Inflammatory macrophage (primary cell): ENCODE results near the gene YIPF5.

Experiments
- DNase-seq, 2 donors: peaks; one replicate each; pipeline ENCODE4 v3.0.0-alpha.2; 2020 to 2022

The YIPF5 gene

DNA sequence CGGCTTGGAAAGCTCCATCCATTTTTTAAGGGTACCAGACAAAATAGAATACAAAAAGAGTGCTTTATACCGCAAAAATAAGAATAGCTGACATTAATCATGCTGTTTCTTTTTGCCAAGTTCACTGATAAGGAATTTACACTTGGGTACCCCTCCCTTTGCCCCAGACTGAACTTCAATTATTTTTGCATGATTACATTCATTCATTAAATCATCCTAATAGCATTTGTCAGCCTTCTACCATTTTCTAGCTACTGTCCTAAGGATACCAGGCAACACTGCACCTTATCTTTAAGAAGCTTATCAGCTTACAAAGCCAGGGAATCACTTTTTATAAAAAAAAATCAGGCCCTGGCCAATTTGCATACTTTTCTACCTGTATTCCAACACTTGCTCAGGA, 48.4 kb downstream of the YIPF5 start:
- no peak for DNase-seq

DNA sequence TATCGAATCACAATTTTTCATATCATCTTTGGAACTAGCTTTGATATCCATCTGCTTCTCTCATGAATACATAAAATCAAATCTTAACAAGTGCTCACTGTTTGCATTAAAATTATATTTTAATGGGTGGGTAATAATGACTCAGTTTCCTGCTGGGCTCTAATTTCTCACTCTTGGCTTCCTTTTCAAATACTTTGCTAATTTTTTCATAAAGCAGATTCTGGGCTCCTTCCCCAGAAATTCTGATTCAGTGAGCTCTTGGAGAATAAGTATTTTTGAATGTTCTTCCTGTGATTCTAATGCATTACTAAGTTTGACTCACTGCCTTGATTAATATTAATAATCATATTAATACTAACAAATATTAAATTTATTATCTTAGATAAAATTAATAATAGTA, 48.9 kb downstream of the YIPF5 start:
- DNase-seq = no peak

DNA sequence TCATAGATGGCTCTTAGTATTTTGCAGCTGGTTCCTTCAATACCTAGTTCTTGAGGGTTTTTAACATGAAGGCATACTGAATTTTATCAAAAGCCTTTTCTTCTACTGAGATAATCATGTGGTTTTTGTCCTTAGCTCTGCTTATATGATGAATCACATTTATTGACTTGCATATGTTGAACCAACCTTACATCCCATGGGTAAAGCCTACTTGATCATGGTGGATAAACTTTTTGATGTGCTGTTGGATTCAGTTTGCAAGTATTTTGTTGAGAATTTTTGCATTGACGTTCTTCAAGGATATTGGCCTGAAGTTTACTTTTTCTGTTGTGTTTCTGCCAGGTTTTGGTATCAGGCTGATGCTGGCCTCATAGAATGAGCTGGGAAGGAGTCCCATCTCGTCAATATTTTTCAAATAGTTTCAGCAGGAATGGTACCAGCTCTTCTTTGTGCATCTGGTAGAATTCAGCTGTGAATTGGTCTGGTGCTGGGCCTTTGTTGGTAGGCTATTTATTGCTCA, 49.7 kb downstream of the YIPF5 start:
- no peak for DNase-seq

DNA sequence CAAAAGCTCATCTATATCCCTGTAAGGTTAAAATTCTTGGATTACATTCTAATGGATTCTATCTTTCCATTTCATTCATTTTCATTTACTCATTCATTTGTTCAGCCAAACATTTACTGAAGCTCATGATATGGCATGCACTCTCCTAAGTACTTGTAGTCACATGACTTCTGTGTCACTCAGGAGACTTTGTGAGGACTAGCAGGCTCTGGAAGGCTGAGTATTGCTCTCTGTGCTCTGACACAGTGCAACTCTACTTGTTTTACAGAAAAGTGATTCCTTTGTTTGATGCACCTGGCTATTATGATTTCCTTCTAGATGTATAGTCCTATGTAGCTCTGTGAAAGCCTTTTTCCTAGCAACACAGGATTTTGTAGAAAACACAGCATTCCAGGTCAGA, 53.0 kb downstream of the YIPF5 start:
- no peak for DNase-seq

DNA sequence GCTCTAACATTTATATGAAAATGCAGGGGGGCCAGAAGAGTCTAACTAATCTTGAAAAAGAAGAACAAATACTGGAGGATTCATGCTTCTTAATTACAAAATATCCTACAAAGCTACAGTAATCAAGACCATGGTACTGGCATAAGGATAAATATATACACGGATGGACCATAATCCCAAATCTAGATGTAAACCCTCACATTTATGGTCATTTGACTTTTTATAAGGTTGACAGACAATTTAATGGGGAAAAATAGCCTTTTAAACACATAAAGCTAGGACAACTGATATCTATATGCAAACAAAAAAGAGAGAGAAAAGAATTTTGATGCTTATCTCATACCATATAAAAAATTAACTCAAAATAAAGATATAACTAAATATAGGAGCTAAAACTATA, 55.9 kb downstream of the YIPF5 start:
- DNase-seq = no peak
